Measurements from ENCODE around the gene FSTL4.

FSTL4 gene

DNA sequence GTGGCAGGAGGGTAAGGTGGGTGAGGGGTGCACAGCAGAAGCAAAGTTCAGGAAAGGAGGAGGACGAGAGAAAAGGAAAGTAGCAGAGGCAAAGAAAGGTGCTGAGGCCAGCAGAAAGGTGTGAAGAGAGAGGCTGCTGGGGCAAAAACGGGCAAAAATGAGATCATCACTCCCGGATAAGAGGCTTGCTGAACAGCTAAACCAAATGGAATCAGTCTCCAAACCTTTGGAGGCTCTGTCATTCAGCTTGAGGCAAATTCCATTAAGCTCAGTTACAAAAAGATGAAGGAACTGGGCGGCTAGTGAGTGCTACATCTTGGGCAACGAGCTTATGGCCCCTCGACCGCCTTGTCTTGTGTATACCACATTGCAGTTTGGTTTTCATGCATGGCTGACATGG lies 136.4 kb downstream of the FSTL4 start:
- TF ChIP-seq, protein P1, sequence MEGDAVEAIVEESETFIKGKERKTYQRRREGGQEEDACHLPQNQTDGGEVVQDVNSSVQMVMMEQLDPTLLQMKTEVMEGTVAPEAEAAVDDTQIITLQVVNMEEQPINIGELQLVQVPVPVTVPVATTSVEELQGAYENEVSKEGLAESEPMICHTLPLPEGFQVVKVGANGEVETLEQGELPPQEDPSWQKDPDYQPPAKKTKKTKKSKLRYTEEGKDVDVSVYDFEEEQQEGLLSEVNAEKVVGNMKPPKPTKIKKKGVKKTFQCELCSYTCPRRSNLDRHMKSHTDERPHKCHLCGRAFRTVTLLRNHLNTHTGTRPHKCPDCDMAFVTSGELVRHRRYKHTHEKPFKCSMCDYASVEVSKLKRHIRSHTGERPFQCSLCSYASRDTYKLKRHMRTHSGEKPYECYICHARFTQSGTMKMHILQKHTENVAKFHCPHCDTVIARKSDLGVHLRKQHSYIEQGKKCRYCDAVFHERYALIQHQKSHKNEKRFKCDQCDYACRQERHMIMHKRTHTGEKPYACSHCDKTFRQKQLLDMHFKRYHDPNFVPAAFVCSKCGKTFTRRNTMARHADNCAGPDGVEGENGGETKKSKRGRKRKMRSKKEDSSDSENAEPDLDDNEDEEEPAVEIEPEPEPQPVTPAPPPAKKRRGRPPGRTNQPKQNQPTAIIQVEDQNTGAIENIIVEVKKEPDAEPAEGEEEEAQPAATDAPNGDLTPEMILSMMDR (conservative IDR thresholded peaks at IDR 0.05; ENCODE audit: low read depth, low read length), result no peak
- no peak overlapping the region for H3K9ac ChIP-seq
- H3K27ac ChIP-seq, result no peak overlapping the region
- H3K4me2 ChIP-seq, result no peak overlapping the region
- H3K4me1 ChIP-seq (ENCODE audit: low read depth, poor library complexity, severe bottlenecking), result no peaks in the 10 kb centered on the region
- no peaks in the 10 kb centered on the region for H4K20me1 ChIP-seq (ENCODE audit: insufficient read depth)
- no peaks in the 10 kb centered on the region for H3K79me2 ChIP-seq (ENCODE audit: insufficient read depth, low read depth)
- H3K27me3 ChIP-seq (ENCODE audit: insufficient read depth, low read depth), result no peaks in the 10 kb centered on the region
- no peaks in the 10 kb centered on the region for H3K36me3 ChIP-seq (ENCODE audit: insufficient read depth)
- H2AFZ ChIP-seq (ENCODE audit: low read depth), result no peak overlapping the region
- no peak overlapping the region for H3K4me3 ChIP-seq (IDR thresholded peaks at IDR 0.05; ENCODE audit: insufficient read depth, low read depth, low read length)

DNA sequence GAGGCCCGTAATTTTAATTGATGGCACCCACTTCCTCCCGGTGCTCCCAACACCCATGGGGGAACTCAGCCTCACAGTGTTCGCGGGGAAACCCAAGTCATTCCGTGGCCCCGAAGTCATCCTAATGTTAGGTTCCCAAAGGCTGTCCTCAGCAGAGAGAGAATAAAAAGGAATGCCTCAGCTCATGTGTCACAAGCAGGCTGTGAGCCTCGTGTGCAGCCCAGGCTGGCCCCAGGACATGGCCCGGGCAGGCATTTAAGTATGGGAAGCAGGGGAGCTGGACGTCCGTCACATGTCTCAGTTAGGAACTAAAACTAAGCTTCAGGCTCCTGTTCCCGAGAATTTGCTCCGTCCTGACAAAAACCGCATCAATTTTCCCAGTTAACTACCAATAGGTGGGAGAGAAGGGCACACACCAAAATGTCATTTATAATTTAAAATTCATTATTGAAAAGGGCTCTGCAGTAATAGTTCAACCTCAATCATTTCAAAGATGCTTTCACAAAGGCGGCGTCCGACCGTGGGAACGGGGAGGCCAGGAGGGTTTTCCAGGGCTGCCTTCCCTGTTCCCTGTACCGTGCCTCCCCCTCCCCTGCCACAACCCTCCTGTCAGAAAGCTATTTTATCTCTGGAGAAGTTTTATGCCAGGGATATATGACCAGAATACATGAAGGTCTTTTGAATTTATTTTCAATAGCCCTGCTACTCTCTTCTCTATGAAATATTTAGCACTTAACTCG lies 137.3 kb downstream of the FSTL4 start:
- H3K79me2 ChIP-seq (ENCODE audit: insufficient read depth, low read depth), result no peaks in the 10 kb centered on the region
- no peak overlapping the region for H3K4me2 ChIP-seq
- H3K27me3 ChIP-seq (ENCODE audit: insufficient read depth, low read depth), result no peaks in the 10 kb centered on the region
- no peak overlapping the region for H2AFZ ChIP-seq (ENCODE audit: low read depth)
- H3K9ac ChIP-seq, result no peak overlapping the region
- TF ChIP-seq, protein P1 (conservative IDR thresholded peaks at IDR 0.05; ENCODE audit: low read depth, low read length), result no peak
- H3K4me1 ChIP-seq (ENCODE audit: low read depth, poor library complexity, severe bottlenecking), result no peaks in the 10 kb centered on the region
- no peak overlapping the region for H3K4me3 ChIP-seq (IDR thresholded peaks at IDR 0.05; ENCODE audit: insufficient read depth, low read depth, low read length)
- no peaks in the 10 kb centered on the region for H3K36me3 ChIP-seq (ENCODE audit: insufficient read depth)
- no peak overlapping the region for H3K27ac ChIP-seq
- H4K20me1 ChIP-seq (ENCODE audit: insufficient read depth), result no peaks in the 10 kb centered on the region

DNA sequence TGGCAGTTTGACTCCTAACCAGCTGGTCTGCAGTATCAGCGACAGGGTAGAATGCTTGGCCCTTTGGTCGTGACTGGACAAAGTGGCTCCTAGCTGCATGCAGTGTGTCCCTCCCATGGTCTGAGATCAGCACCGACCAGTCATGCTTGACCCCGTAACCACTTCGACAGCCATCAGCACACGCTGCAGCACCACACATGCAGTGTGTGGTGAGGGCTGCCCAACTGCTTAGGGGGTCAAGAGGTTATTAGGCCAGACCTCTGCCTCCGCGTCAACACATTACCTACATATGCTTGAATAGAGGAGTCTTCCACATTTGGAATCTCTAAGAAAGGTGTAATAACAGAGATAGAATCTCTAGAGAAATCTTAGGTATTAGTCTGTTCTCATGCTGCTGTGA lies 139.1 kb downstream of the FSTL4 start:
- Histone ChIP-seq H3K79me2 (ENCODE audit: insufficient read depth, low read depth) (no peaks in the 10 kb centered on the region), H3K4me3 (IDR thresholded peaks at IDR 0.05; ENCODE audit: insufficient read depth, low read depth, low read length) (no peak overlapping the region), H3K36me3 (ENCODE audit: insufficient read depth) (no peaks in the 10 kb centered on the region), H3K4me2 (no peak overlapping the region), H3K27me3 (ENCODE audit: insufficient read depth, low read depth) (no peaks in the 10 kb centered on the region), H2AFZ (ENCODE audit: low read depth) (no peak overlapping the region), H3K27ac (no peak overlapping the region), H3K9ac (no peak overlapping the region), H3K4me1 (ENCODE audit: low read depth, poor library complexity, severe bottlenecking) (no peaks in the 10 kb centered on the region), H4K20me1 (ENCODE audit: insufficient read depth) (no peaks in the 10 kb centered on the region)
- TF ChIP-seq, protein P1 (conservative IDR thresholded peaks at IDR 0.05; ENCODE audit: low read depth, low read length), result no peak

DNA sequence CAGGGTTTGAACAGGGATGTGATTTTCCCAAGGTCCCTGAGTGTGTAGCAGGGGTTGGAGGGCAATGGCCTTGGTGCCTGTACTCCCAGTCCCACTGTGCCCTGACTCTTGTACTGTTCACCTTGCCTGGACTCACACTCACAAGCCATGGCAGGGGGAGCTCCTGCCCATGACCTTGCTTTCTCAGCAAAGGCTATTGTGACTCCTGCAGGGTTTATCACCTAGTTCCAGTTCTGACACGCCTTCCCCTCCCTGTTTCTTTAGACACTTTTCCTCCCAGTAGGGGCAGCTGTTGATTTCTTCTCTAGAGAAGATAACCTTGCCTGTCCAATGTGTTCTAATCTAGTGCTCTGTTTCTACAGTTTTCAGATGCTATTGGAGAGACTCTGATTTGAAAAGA lies 139.5 kb downstream of the FSTL4 start:
- TF ChIP-seq, protein P1 (conservative IDR thresholded peaks at IDR 0.05; ENCODE audit: low read depth, low read length), result no peak
- Histone ChIP-seq H3K27me3 (ENCODE audit: insufficient read depth, low read depth) (no peaks in the 10 kb centered on the region), H3K36me3 (ENCODE audit: insufficient read depth) (no peaks in the 10 kb centered on the region), H3K4me2 (no peak overlapping the region), H3K4me3 (IDR thresholded peaks at IDR 0.05; ENCODE audit: insufficient read depth, low read depth, low read length) (no peak overlapping the region), H2AFZ (ENCODE audit: low read depth) (no peak overlapping the region), H3K4me1 (ENCODE audit: low read depth, poor library complexity, severe bottlenecking) (no peaks in the 10 kb centered on the region), H3K79me2 (ENCODE audit: insufficient read depth, low read depth) (no peaks in the 10 kb centered on the region), H3K27ac (no peak overlapping the region), H4K20me1 (ENCODE audit: insufficient read depth) (no peaks in the 10 kb centered on the region), H3K9ac (no peak overlapping the region)

Measured in KMS-11 (cell line).